ENCODE data around the gene ASB2. TPM values are rescaled to one million over a fixed set of nuclear protein-coding genes. Genes with fewer than 3 reads are reported as not detected.

Gene ASB2
- total and polyA plus RNA-seq, 8 donors, result 2.0 to 199 (median 18.7) TPM

- DNase-seq, result no peak
- no peaks in the 10 kb centered on the region for H3K9me3 ChIP-seq
- H3K36me3 ChIP-seq, result no peaks in the 10 kb centered on the region
- H3K27me3 ChIP-seq, result peaks cover 0 to 37% (median 9%) of the 10 kb centered on the region in 3 donors
- no peak for TF ChIP-seq CTCF (IDR thresholded peaks at IDR 0.05)
- no peak for TF ChIP-seq POLR2AphosphoS5 (IDR thresholded peaks at IDR 0.05)
- no peak for TF ChIP-seq EP300 (IDR thresholded peaks at IDR 0.05)
- no peak for TF ChIP-seq POLR2A (IDR thresholded peaks at IDR 0.05)
- H3K27ac ChIP-seq, result no peak overlapping the region
- peaks cover 0 to 29% (median 11%) of the 10 kb centered on the region in 4 donors for H3K4me1 ChIP-seq
- WGBS, 5 donors, result 82 to 89% (median 85%) methylated on average over 6 of the region's 6 CpGs
- intact Hi-C loops (cut with DNase I; ENCODE audit: low total_unique reads), result loop anchor here (5.0 kb wide), 1 partner anchor 63 kb away; no protein-coding TSS in a partner anchor
- H3K4me3 ChIP-seq, result no peak overlapping the region
Measured at GRCh38 chr14:94000267-94000666, 23.9 kb upstream of the ASB2 start.

- 54 to 69% (median 65%) methylated on average over 7 to 8 of the region's 8 CpGs for WGBS, 5 donors
- Histone ChIP-seq H3K4me1 (peaks cover 0 to 30% (median 11%) of the 10 kb centered on the region in 4 donors), H3K4me3 (no peak overlapping the region), H3K27me3 (peaks cover 0 to 37% (median 9%) of the 10 kb centered on the region in 3 donors), H3K36me3 (no peaks in the 10 kb centered on the region), H3K27ac (no peak overlapping the region), H3K9me3 (no peaks in the 10 kb centered on the region)
- DNase-seq, result no peak
- intact Hi-C loops (cut with DNase I; ENCODE audit: low total_unique reads), result no loop called here
- TF ChIP-seq EP300 (IDR thresholded peaks at IDR 0.05) (no peak), POLR2A (IDR thresholded peaks at IDR 0.05) (no peak), POLR2AphosphoS5 (IDR thresholded peaks at IDR 0.05) (no peak), CTCF (IDR thresholded peaks at IDR 0.05) (no peak)
Measured at GRCh38 chr14:93999573-93999972, 23.2 kb upstream of the ASB2 start.

GRCh38 chr14:93998871-93999403 lies 22.6 kb upstream of the ASB2 start:
- Histone ChIP-seq H3K36me3 (no peaks in the 10 kb centered on the region), H3K4me3 (no peak overlapping the region), H3K4me1 (peaks cover 0 to 32% (median 11%) of the 10 kb centered on the region in 4 donors), H3K9me3 (no peaks in the 10 kb centered on the region), H3K27ac (no peak overlapping the region), H3K27me3 (peaks cover 0 to 37% (median 9%) of the 10 kb centered on the region in 3 donors)
- TF ChIP-seq POLR2AphosphoS5 (IDR thresholded peaks at IDR 0.05), result no peak
- no peak for TF ChIP-seq CTCF (IDR thresholded peaks at IDR 0.05)
- no peak for TF ChIP-seq POLR2A (IDR thresholded peaks at IDR 0.05)
- TF ChIP-seq EP300 (IDR thresholded peaks at IDR 0.05), result no peak
- DNase-seq, result no peak
- WGBS, 5 donors, result 69 to 82% (median 80%) methylated on average over 2 to 7 of the region's 7 CpGs
- intact Hi-C loops (cut with DNase I; ENCODE audit: low total_unique reads), result no loop called here

- no peak for TF ChIP-seq POLR2A (IDR thresholded peaks at IDR 0.05)
- no peak for TF ChIP-seq EP300 (IDR thresholded peaks at IDR 0.05)
- TF ChIP-seq POLR2AphosphoS5 (IDR thresholded peaks at IDR 0.05), result no peak
- no peak for TF ChIP-seq CTCF (IDR thresholded peaks at IDR 0.05)
- intact Hi-C loops (cut with DNase I; ENCODE audit: low total_unique reads), result no loop called here
- H3K36me3 ChIP-seq, result no peaks in the 10 kb centered on the region
- 77 to 81% (median 77%) methylated on average over 16 to 17 of the region's 17 CpGs for WGBS, 5 donors
- no peak overlapping the region for H3K4me3 ChIP-seq
- H3K27ac ChIP-seq, result no peak overlapping the region
- H3K27me3 ChIP-seq, result peaks cover 0 to 37% (median 9%) of the 10 kb centered on the region in 3 donors
- H3K4me1 ChIP-seq, result peaks cover 0 to 32% (median 11%) of the 10 kb centered on the region in 4 donors
- no peaks in the 10 kb centered on the region for H3K9me3 ChIP-seq
- DNase-seq, result peak; percentile 24 to 30
Measured at GRCh38 chr14:93997916-93998870, 21.8 kb upstream of the ASB2 start.
